ENCODE measurements around the gene RTN4IP1.

Gene RTN4IP1

GRCh38 chr6:106556368-106556960, 72.8 kb downstream of the RTN4IP1 start:
- H3K14ac ChIP-seq (ENCODE audit: low read length), result no peak overlapping the region
- H2BK120ac ChIP-seq (ENCODE audit: low read depth, low read length), result no peak overlapping the region
- peaks cover 2% of the 10 kb centered on the region in 2 donors for H3K4me1 ChIP-seq (ENCODE audit: control insufficient read depth in 2 of 2, insufficient read depth in 1 of 2, low read depth in 1 of 2, low read length in 2 of 2)
- H3K4me2 ChIP-seq (ENCODE audit: insufficient read depth, low read length, poor library complexity, severe bottlenecking), result no peak overlapping the region
- DNase-seq (ENCODE audit: low spot score), result no peak
- H2BK5ac ChIP-seq (ENCODE audit: low read length), result no peak overlapping the region
- H3K36me3 ChIP-seq (replicated peaks in 1 of 2; ENCODE audit: control insufficient read depth in 2 of 2, insufficient read depth in 2 of 2, low read length in 2 of 2), result no peaks in the 10 kb centered on the region
- no peak overlapping the region for H3K27ac ChIP-seq (replicated peaks; ENCODE audit: low read length)
- H3K27me3 ChIP-seq (ENCODE audit: control insufficient read depth in 3 of 3, insufficient read depth in 3 of 3, low read depth in 1 of 3, low read length in 3 of 3), result no peaks in the 10 kb centered on the region
- H4K8ac ChIP-seq (ENCODE audit: low read depth, low read length), result no peak overlapping the region
- H2BK12ac ChIP-seq (ENCODE audit: low read length), result no peak overlapping the region
- no peak overlapping the region for H2AK5ac ChIP-seq (ENCODE audit: low read depth, low read length)
- H4K91ac ChIP-seq (ENCODE audit: low read depth, low read length, poor library complexity), result no peak overlapping the region
- no peaks in the 10 kb centered on the region for H3K9me3 ChIP-seq (replicated peaks in 1 of 2; ENCODE audit: control insufficient read depth in 2 of 2, insufficient read depth in 1 of 2, low read depth in 1 of 2, low read length in 2 of 2)
- no peaks in the 10 kb centered on the region for H3K79me1 ChIP-seq (ENCODE audit: low read depth, low read length)
- no peak overlapping the region for H3K18ac ChIP-seq (ENCODE audit: low read length)
- no peak overlapping the region for H3K9ac ChIP-seq (ENCODE audit: low read depth, low read length, poor library complexity)
- H2AFZ ChIP-seq (ENCODE audit: low read length), result no peak overlapping the region
- no peak overlapping the region for H3K23ac ChIP-seq (ENCODE audit: low read depth, low read length, poor library complexity)
- no peak overlapping the region for H3K4me3 ChIP-seq (ENCODE audit: low read length in 2 of 2)
- no peak overlapping the region for H3K4ac ChIP-seq (ENCODE audit: low read length)
- no CpG with 5 or more reads among the region's 3 CpGs for WGBS, 2 donors (ENCODE audit: extremely low coverage in 2 of 2, insufficient read length in 2 of 2, insufficient replicate concordance in 1 of 2)
- no peak overlapping the region for H2BK15ac ChIP-seq (ENCODE audit: low read length)

GRCh38 chr6:106555767-106556166, 73.5 kb downstream of the RTN4IP1 start:
- H2BK120ac ChIP-seq (ENCODE audit: low read depth, low read length), result no peak overlapping the region
- no peak overlapping the region for H3K18ac ChIP-seq (ENCODE audit: low read length)
- no peak overlapping the region for H4K8ac ChIP-seq (ENCODE audit: low read depth, low read length)

GRCh38 chr6:106553440-106553839, 75.9 kb downstream of the RTN4IP1 start:
- no CpG with 5 or more reads among the region's 5 CpGs for WGBS, 2 donors (ENCODE audit: extremely low coverage in 2 of 2, insufficient read length in 2 of 2, insufficient replicate concordance in 1 of 2)
- Histone ChIP-seq H3K9me3 (replicated peaks in 1 of 2; ENCODE audit: control insufficient read depth in 2 of 2, insufficient read depth in 1 of 2, low read depth in 1 of 2, low read length in 2 of 2) (no peaks in the 10 kb centered on the region), H3K4me3 (ENCODE audit: low read length in 2 of 2) (no peak overlapping the region), H3K23ac (ENCODE audit: low read depth, low read length, poor library complexity) (no peak overlapping the region), H2AFZ (ENCODE audit: low read length) (peak overlapping the region; percentile 60), H3K36me3 (replicated peaks in 1 of 2; ENCODE audit: control insufficient read depth in 2 of 2, insufficient read depth in 2 of 2, low read length in 2 of 2) (no peaks in the 10 kb centered on the region), H2BK120ac (ENCODE audit: low read depth, low read length) (no peak overlapping the region), H3K4me1 (ENCODE audit: control insufficient read depth in 2 of 2, insufficient read depth in 1 of 2, low read depth in 1 of 2, low read length in 2 of 2) (peaks cover 2% of the 10 kb centered on the region in 2 donors), H4K8ac (ENCODE audit: low read depth, low read length) (no peak overlapping the region), H3K27me3 (ENCODE audit: control insufficient read depth in 3 of 3, insufficient read depth in 3 of 3, low read depth in 1 of 3, low read length in 3 of 3) (no peaks in the 10 kb centered on the region), H3K9ac (ENCODE audit: low read depth, low read length, poor library complexity) (no peak overlapping the region), H2AK5ac (ENCODE audit: low read depth, low read length) (no peak overlapping the region), H3K79me1 (ENCODE audit: low read depth, low read length) (no peaks in the 10 kb centered on the region), H2BK5ac (ENCODE audit: low read length) (no peak overlapping the region), H3K4me2 (ENCODE audit: insufficient read depth, low read length, poor library complexity, severe bottlenecking) (no peak overlapping the region), H3K18ac (ENCODE audit: low read length) (no peak overlapping the region), H3K14ac (ENCODE audit: low read length) (no peak overlapping the region), H2BK12ac (ENCODE audit: low read length) (no peak overlapping the region), H3K4ac (ENCODE audit: low read length) (no peak overlapping the region), H3K27ac (replicated peaks; ENCODE audit: low read length) (no peak overlapping the region), H2BK15ac (ENCODE audit: low read length) (no peak overlapping the region), H4K91ac (ENCODE audit: low read depth, low read length, poor library complexity) (no peak overlapping the region)
- no peak for DNase-seq (ENCODE audit: low spot score)

More at GRCh38 chr6:106555767-106556166, 73.5 kb downstream of the RTN4IP1 start:
- Histone ChIP-seq H3K79me1 (ENCODE audit: low read depth, low read length) (no peaks in the 10 kb centered on the region), H2BK15ac (ENCODE audit: low read length) (no peak overlapping the region), H3K23ac (ENCODE audit: low read depth, low read length, poor library complexity) (no peak overlapping the region), H4K91ac (ENCODE audit: low read depth, low read length, poor library complexity) (no peak overlapping the region), H2BK5ac (ENCODE audit: low read length) (no peak overlapping the region), H3K9me3 (replicated peaks in 1 of 2; ENCODE audit: control insufficient read depth in 2 of 2, insufficient read depth in 1 of 2, low read depth in 1 of 2, low read length in 2 of 2) (no peaks in the 10 kb centered on the region), H3K14ac (ENCODE audit: low read length) (no peak overlapping the region), H3K4me3 (ENCODE audit: low read length in 2 of 2) (no peak overlapping the region), H3K27me3 (ENCODE audit: control insufficient read depth in 3 of 3, insufficient read depth in 3 of 3, low read depth in 1 of 3, low read length in 3 of 3) (no peaks in the 10 kb centered on the region), H3K9ac (ENCODE audit: low read depth, low read length, poor library complexity) (no peak overlapping the region), H3K36me3 (replicated peaks in 1 of 2; ENCODE audit: control insufficient read depth in 2 of 2, insufficient read depth in 2 of 2, low read length in 2 of 2) (no peaks in the 10 kb centered on the region), H3K4me1 (ENCODE audit: control insufficient read depth in 2 of 2, insufficient read depth in 1 of 2, low read depth in 1 of 2, low read length in 2 of 2) (peaks cover 2% of the 10 kb centered on the region in 2 donors), H2AFZ (ENCODE audit: low read length) (no peak overlapping the region), H2BK12ac (ENCODE audit: low read length) (no peak overlapping the region), H2AK5ac (ENCODE audit: low read depth, low read length) (no peak overlapping the region), H3K4me2 (ENCODE audit: insufficient read depth, low read length, poor library complexity, severe bottlenecking) (no peak overlapping the region), H3K4ac (ENCODE audit: low read length) (no peak overlapping the region), H3K27ac (replicated peaks; ENCODE audit: low read length) (no peak overlapping the region)
- DNase-seq (ENCODE audit: low spot score), result no peak
- no CpG with 5 or more reads among the region's 5 CpGs for WGBS, 2 donors (ENCODE audit: extremely low coverage in 2 of 2, insufficient read length in 2 of 2, insufficient replicate concordance in 1 of 2)

- no peak overlapping the region for H3K4ac ChIP-seq (ENCODE audit: low read length)
- H2AFZ ChIP-seq (ENCODE audit: low read length), result no peak overlapping the region
- H3K4me3 ChIP-seq (ENCODE audit: low read length in 2 of 2), result no peak overlapping the region
- H3K4me2 ChIP-seq (ENCODE audit: insufficient read depth, low read length, poor library complexity, severe bottlenecking), result no peak overlapping the region
- no peak overlapping the region for H2BK120ac ChIP-seq (ENCODE audit: low read depth, low read length)
- no peak overlapping the region for H3K23ac ChIP-seq (ENCODE audit: low read depth, low read length, poor library complexity)
- no peak overlapping the region for H2BK15ac ChIP-seq (ENCODE audit: low read length)
- no peaks in the 10 kb centered on the region for H3K79me1 ChIP-seq (ENCODE audit: low read depth, low read length)
- H2BK5ac ChIP-seq (ENCODE audit: low read length), result no peak overlapping the region
- no peaks in the 10 kb centered on the region for H3K36me3 ChIP-seq (replicated peaks in 1 of 2; ENCODE audit: control insufficient read depth in 2 of 2, insufficient read depth in 2 of 2, low read length in 2 of 2)
- no peaks in the 10 kb centered on the region for H3K27me3 ChIP-seq (ENCODE audit: control insufficient read depth in 3 of 3, insufficient read depth in 3 of 3, low read depth in 1 of 3, low read length in 3 of 3)
- no peak overlapping the region for H2BK12ac ChIP-seq (ENCODE audit: low read length)
- WGBS, 2 donors (ENCODE audit: extremely low coverage in 2 of 2, insufficient read length in 2 of 2, insufficient replicate concordance in 1 of 2), result no CpG with 5 or more reads among the region's 3 CpGs
- H3K18ac ChIP-seq (ENCODE audit: low read length), result no peak overlapping the region
- H4K91ac ChIP-seq (ENCODE audit: low read depth, low read length, poor library complexity), result no peak overlapping the region
- no peak for DNase-seq (ENCODE audit: low spot score)
- no peak overlapping the region for H3K27ac ChIP-seq (replicated peaks; ENCODE audit: low read length)
- peaks cover 2 to 9% of the 10 kb centered on the region in 2 donors for H3K4me1 ChIP-seq (ENCODE audit: control insufficient read depth in 2 of 2, insufficient read depth in 1 of 2, low read depth in 1 of 2, low read length in 2 of 2)
- no peak overlapping the region for H3K14ac ChIP-seq (ENCODE audit: low read length)
- no peak overlapping the region for H3K9ac ChIP-seq (ENCODE audit: low read depth, low read length, poor library complexity)
- H4K8ac ChIP-seq (ENCODE audit: low read depth, low read length), result no peak overlapping the region
- no peaks in the 10 kb centered on the region for H3K9me3 ChIP-seq (replicated peaks in 1 of 2; ENCODE audit: control insufficient read depth in 2 of 2, insufficient read depth in 1 of 2, low read depth in 1 of 2, low read length in 2 of 2)
- no peak overlapping the region for H2AK5ac ChIP-seq (ENCODE audit: low read depth, low read length)
Observed at GRCh38 chr6:106551155-106551554, 78.1 kb downstream of the RTN4IP1 start.
